Skeletal muscle tissue (tissue), 4 donors: ENCODE measurements around the gene STARD7. TPM values are rescaled to one million over a fixed set of nuclear protein-coding genes. Genes with fewer than 3 reads are reported as not detected.

Source experiments
- H3K27ac ChIP-seq: one replicate; pipeline ENCODE4 v1.7.0; 2013; ENCODE audit warnings: mild to moderate bottlenecking, low read depth, low read length, inconsistent platforms
- H3K27me3 ChIP-seq, 3 donors: one replicate each; pipeline ENCODE4 v1.7.0; 2013; ENCODE audit warnings: low read length in 3 of 3; ENCODE audit not compliant: control insufficient read depth in 3 of 3, insufficient read depth in 3 of 3
- H3K36me3 ChIP-seq, 3 donors: one replicate each; pipeline ENCODE4 v1.7.0; 2013; ENCODE audit warnings: low read length in 3 of 3; ENCODE audit not compliant: control insufficient read depth in 3 of 3, insufficient read depth in 3 of 3
- H3K4me1 ChIP-seq, 3 donors: one replicate each; pipeline ENCODE4 v1.7.0; 2013; ENCODE audit warnings: low read length in 3 of 3, mild to moderate bottlenecking in 3 of 3; ENCODE audit not compliant: control insufficient read depth in 3 of 3, insufficient read depth in 3 of 3
- H3K4me3 ChIP-seq, 3 donors: one replicate each; pipeline ENCODE4 v1.7.0; 2013; ENCODE audit warnings: low read length in 3 of 3
- H3K9ac ChIP-seq, 3 donors: one replicate each; pipeline ENCODE4 v1.7.0; 2013; ENCODE audit warnings: low read length in 3 of 3, mild to moderate bottlenecking in 3 of 3, moderate library complexity in 2 of 3, low read depth in 1 of 3
- H3K9me3 ChIP-seq, 3 donors: one replicate each; pipeline ENCODE4 v1.7.0; 2013; ENCODE audit warnings: low read length in 3 of 3; ENCODE audit not compliant: control insufficient read depth in 3 of 3
- total RNA-seq: library from RNA; depleted of rRNA; stranded (reverse); fragments of >200 nt; gene quantifications from one replicate; pipeline ENCODE4 v1.2.3, GENCODE V29; 2014
- donor health status: Osteomylitis.

Gene STARD7
- total RNA-seq, 1 donor from 2014 or later: 185 TPM

- Histone ChIP-seq H3K36me3 (no peaks in the 10 kb centered on the region), H3K4me3 (no peak overlapping the region), H3K27me3 (peaks cover 0 to 6% (median 0%) of the 10 kb centered on the region in 3 donors), H3K9ac (no peak overlapping the region), H3K27ac (no peak overlapping the region), H3K4me1 (no peaks in the 10 kb centered on the region), H3K9me3 (no peaks in the 10 kb centered on the region)
These were observed 56.1 kb downstream of the STARD7 start for GRCh38 chr2:96152304-96153161.

GRCh38 chr2:96151595-96152303, 56.9 kb downstream of the STARD7 start:
- no peak overlapping the region for H3K4me3 ChIP-seq
- no peak overlapping the region for H3K9ac ChIP-seq
- no peaks in the 10 kb centered on the region for H3K36me3 ChIP-seq
- H3K4me1 ChIP-seq: peaks cover 0 to 2% (median 0%) of the 10 kb centered on the region in 3 donors
- H3K27me3 ChIP-seq: peaks cover 0 to 3% (median 0%) of the 10 kb centered on the region in 3 donors
- no peak overlapping the region for H3K27ac ChIP-seq
- no peaks in the 10 kb centered on the region for H3K9me3 ChIP-seq

GRCh38 chr2:96150791-96151594, 57.6 kb downstream of the STARD7 start:
- no peak overlapping the region for H3K4me3 ChIP-seq
- no peak overlapping the region for H3K27ac ChIP-seq

GRCh38 chr2:96150007-96150640, 58.5 kb downstream of the STARD7 start:
- H3K9me3 ChIP-seq: no peaks in the 10 kb centered on the region
- no peaks in the 10 kb centered on the region for H3K36me3 ChIP-seq
- H3K9ac ChIP-seq: no peak overlapping the region
- no peak overlapping the region for H3K27ac ChIP-seq
- no peaks in the 10 kb centered on the region for H3K27me3 ChIP-seq
- H3K4me1 ChIP-seq: peaks cover 0 to 6% (median 0%) of the 10 kb centered on the region in 3 donors
- no peak overlapping the region for H3K4me3 ChIP-seq

More at GRCh38 chr2:96150791-96151594, 57.6 kb downstream of the STARD7 start:
- Histone ChIP-seq H3K27me3 (no peaks in the 10 kb centered on the region), H3K4me1 (peaks cover 0 to 3% (median 0%) of the 10 kb centered on the region in 3 donors), H3K9me3 (no peaks in the 10 kb centered on the region), H3K9ac (no peak overlapping the region), H3K36me3 (no peaks in the 10 kb centered on the region)

GRCh38 chr2:96148410-96149217, 60.0 kb downstream of the STARD7 start:
- Histone ChIP-seq H3K27ac (no peak overlapping the region), H3K9me3 (no peaks in the 10 kb centered on the region), H3K4me1 (peaks cover 9 to 14% (median 13%) of the 10 kb centered on the region in 3 donors), H3K9ac (no peak overlapping the region), H3K4me3 (no peak overlapping the region), H3K27me3 (no peaks in the 10 kb centered on the region), H3K36me3 (peaks cover 0 to 3% (median 2%) of the 10 kb centered on the region in 3 donors)

- H3K9ac ChIP-seq: no peak overlapping the region
- H3K36me3 ChIP-seq: peaks cover 0 to 3% (median 2%) of the 10 kb centered on the region in 3 donors
- H3K9me3 ChIP-seq: no peaks in the 10 kb centered on the region
- no peak overlapping the region for H3K27ac ChIP-seq
- H3K27me3 ChIP-seq: no peaks in the 10 kb centered on the region
- peaks cover 9 to 14% (median 14%) of the 10 kb centered on the region in 3 donors for H3K4me1 ChIP-seq
- no peak overlapping the region for H3K4me3 ChIP-seq
These were observed 60.9 kb downstream of the STARD7 start for GRCh38 chr2:96147593-96148201.

GRCh38 chr2:96146881-96147592, 61.6 kb downstream of the STARD7 start:
- Histone ChIP-seq H3K9me3 (no peaks in the 10 kb centered on the region), H3K9ac (no peak overlapping the region), H3K27ac (no peak overlapping the region), H3K4me3 (no peak overlapping the region), H3K4me1 (peaks cover 9 to 14% (median 14%) of the 10 kb centered on the region in 3 donors), H3K36me3 (peaks cover 0 to 3% (median 2%) of the 10 kb centered on the region in 3 donors), H3K27me3 (no peaks in the 10 kb centered on the region)

GRCh38 chr2:96146153-96146880, 62.3 kb downstream of the STARD7 start:
- peak overlapping the region; percentile 70 for H3K27ac ChIP-seq
- H3K27me3 ChIP-seq: no peaks in the 10 kb centered on the region
- peak overlapping the region in 1 of 3 donors; percentile 8 for H3K9ac ChIP-seq
- H3K9me3 ChIP-seq: no peaks in the 10 kb centered on the region
- peaks cover 0 to 3% (median 2%) of the 10 kb centered on the region in 3 donors for H3K36me3 ChIP-seq
- no peak overlapping the region for H3K4me3 ChIP-seq
- H3K4me1 ChIP-seq: peaks cover 9 to 14% (median 14%) of the 10 kb centered on the region in 3 donors
